DLD1 (cell line): ENCODE measurements around the gene IPO5.

ENCODE experiments used
- in situ Hi-C: cut with HindIII; loops from 2 replicates; pipeline ENCODE4 v1.10.0; 2017; ENCODE audit warnings: low sequenced_read_pairs

Gene IPO5

DNA sequence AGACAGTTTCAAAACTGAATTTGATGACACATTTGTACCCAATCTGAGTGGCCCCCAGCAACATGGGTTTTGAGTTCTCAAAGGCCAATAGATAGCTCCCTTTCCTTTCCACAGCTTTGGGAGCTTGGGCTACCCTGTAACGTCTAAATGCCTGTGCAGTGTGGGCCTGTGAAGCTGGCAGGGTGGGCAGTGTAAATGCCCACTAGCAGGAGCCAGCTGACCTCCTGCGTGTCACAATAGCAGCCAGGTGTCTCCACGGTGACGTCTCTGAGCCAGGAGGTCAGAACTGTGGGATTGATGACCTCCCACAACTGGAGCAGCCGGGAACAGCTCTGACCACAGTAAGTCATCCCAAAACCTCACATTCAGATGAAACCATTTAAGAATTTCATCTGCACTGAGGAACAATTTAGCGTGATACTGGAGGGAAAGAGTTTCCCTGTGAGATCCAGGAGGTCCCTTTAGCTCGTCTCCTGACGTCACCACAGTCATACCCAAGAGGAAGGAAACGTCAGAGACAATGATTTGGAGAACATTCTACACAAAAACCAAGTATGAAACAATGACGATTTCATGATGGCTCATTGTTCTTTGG lies at the start of gene IPO5:
IPO5 (plus strand) TSS at position 300 of the 595 bp plus-strand sequence. CDS start 23,022 bp downstream, outside the sequence.
- in situ Hi-C loops = no loop called here

- in situ Hi-C loops = no loop called here
These were observed 49.4 kb upstream of the IPO5 start for GRCh38 chr13:97904059-97904458.

- in situ Hi-C loops = no loop called here
These were observed 48.0 kb upstream of the IPO5 start for GRCh38 chr13:97905517-97905916.

DNA sequence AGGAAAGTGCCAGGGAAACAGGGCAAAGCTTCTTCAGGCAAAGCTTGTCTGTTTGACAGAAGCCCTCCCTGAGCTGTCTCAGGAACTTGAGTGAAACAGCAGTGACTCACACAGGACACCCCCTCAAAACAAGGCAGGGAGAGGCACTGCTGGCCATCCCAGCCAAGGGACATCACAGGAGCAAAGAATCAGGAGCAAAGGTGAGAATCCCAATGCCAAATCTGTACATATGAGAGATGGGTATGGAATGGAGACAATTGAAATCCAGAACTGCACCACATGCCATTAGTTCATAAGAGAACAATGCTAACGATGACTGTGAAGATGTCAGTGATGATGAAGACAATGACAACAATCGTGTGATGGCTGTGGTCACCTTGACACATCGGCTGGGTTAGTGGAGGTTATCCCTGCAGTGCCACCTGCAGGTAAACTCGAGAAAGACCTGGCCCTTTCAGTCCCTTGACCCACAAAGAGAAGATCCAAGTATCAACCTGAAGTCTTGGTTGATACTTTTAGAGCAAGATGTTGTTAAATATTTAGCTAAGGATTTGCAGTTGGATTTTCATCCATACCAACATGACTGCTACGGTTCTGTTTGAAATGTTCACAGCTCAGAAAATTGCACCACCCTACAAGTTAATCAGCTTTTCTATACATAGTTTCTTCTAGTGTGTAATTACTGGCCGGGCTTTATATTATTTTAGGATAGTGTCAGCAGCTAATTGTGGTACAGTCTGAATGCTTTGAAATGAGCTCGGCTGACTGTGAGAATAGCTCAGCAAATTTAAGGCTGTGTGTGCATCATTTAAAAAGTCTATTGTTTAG lies 42.0 kb upstream of the IPO5 start:
- in situ Hi-C loops = no loop called here

DNA sequence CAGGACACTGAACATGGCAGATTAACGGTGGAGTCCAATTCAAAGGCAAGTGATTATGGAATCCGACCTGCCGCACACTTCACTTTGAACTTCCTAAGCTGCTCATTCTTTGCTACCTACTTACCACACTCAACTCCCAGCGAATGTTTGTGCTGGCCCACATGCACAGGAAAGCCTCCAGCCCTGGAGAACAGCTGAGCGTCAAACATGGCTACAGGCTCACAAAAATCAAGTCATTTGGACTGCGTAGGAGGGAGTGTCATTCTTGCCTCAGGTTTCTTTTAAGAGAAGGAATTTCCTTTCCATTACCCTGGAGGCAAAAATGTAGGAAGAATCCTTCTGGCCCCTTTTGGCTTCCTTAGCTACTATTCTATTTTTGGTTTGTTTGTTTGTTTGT lies 41.3 kb upstream of the IPO5 start:
- in situ Hi-C loops = no loop called here

DNA sequence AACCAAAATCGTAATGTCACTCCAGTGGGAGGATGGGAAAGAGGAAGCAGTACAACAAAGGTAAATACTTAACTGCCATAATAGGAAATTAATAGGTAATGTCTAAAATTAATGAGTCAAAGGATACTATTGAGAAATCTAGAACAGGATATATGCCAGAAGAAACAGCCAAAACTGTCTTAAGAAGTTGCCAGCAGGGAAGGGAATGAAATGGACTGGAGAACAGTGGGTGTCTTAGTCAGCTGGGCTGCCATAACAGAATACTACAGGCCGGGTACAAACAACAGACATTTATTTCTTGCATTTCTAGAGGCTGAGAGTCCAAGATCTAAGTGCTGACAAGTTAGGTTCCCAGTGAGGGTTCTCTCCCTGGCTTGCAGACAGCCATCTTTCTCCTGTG lies 40.3 kb upstream of the IPO5 start:
- in situ Hi-C loops = no loop called here

DNA sequence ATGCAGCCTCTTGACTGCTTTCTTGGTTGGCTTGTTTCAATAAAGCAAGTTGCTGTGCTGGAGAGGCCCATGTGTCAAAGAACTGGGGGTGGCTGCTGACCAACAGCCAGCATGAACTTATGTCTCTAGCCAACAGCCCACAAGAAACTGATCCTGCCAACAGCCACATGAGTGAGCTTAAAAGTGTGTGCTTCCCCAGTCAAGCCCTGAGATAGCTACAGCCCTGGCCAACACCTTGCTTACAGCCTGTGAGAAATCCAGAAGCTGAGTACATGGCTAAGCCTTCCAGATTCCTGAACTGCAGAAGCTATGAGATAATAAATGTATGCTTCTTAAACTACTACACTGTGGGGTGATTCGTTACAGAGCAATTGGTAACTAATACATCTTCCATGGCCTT lies 38.9 kb upstream of the IPO5 start:
- in situ Hi-C loops = no loop called here

DNA sequence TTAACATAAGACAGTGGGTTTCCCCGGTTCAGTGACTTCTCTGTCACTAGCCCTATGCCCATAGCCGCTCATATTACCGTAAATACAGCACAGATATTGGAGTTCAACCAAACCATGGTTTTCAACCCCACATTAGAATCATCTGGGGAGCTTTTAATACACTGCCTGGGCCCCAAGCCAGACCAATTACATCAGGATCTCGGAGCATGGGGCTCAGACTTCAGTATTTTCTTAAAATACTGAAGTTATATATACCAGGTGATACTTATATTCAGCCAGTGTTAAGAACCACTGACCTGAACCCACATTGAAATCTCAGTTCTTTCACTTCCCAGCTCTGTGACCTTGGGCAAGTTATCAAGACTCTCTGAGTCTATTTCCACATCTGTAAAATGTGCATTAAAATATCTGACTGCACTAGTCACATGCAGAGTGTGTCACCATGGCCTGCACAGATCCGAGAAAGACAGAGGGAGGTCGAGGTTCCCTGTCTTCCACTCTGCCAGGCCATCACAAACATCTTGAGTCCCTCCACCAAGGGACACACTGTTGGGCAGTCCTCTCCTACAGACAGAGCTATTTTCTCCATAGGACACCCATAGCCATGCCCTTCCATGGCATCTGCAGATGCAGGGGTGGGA lies 32.2 kb upstream of the IPO5 start:
- in situ Hi-C loops = no loop called here

DNA sequence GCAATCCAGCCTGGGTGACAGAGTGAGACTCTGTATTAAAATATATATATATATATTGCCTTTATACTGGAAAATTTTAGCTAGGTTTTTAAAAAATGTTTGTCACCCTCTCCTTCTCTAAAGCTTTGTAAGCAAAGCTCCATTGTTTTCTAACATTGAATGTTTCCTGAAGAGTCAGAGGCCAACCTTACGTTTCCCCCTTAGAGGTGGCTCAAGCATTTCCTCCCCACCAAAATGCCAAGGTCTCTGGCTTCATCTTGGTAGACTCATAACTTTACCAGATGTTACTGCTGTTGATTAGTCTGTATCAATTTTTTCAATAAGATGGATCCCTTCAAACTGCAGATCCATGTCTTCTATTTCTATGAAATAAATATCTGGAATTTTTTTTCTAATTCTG lies 25.2 kb upstream of the IPO5 start:
- in situ Hi-C loops = no loop called here

GRCh38 chr13:97932036-97932435 lies 21.4 kb upstream of the IPO5 start:
- in situ Hi-C loops = no loop called here

GRCh38 chr13:97932647-97933046 lies 20.8 kb upstream of the IPO5 start:
- in situ Hi-C loops = no loop called here

GRCh38 chr13:97933776-97934175 lies 19.7 kb upstream of the IPO5 start:
- in situ Hi-C loops = no loop called here

GRCh38 chr13:97934590-97934989 lies 18.9 kb upstream of the IPO5 start:
- in situ Hi-C loops = no loop called here

DNA sequence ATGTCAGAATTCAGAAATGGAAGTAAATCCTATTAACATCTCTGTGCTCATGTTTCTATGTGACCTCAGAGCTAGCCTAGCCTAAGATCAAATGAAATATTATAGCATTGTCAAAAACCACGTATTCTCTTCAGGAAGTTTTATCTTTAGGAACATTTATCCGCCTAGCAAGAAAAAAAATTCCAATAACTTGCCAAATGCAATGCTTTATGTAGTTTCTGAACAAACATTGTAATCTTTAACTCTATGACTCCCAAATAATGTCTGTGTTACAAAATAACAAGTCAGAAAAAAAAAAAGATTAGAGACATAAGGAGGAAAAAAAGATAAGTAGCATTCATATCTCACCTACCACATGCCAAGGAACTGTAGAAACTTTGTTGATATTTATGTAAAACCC lies 18.4 kb upstream of the IPO5 start:
- in situ Hi-C loops = no loop called here

- in situ Hi-C loops = no loop called here
These were observed 17.4 kb upstream of the IPO5 start for GRCh38 chr13:97936036-97936435.

DNA sequence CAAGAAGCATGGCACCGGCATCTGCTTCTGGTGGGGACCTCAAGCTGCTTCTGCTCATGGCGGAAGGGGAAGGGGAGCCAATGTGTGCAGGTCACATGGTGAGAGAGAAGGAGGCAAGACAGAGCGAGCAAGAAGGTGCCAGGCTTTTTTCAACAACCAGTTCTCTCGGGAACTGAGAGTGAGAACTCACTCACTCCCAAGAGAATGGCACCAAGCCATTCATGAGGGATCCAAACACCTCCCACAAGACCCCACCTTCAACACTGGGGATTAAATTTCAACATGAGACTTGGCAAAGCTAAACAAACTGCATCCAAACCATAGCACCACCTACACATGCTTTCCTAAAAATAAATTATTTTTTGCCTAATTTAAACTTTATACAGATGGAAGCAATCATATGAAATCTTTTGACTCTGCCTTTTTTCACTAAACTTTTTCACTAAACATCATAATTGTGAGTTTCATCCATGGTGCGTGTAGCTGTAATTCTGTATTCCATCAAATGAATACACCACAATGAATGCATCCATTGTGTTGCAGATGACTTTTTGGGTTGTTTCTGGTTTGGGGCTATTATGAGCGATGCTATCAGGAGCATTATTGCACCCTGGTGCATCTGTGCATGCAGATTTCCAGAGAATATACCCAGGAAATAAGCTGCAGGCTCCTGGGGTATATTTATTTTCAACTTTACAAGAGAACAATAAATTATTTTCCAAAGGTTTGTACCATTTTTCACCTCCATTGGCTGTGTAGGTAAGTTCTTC lies 14.6 kb upstream of the IPO5 start:
- in situ Hi-C loops = no loop called here

- in situ Hi-C loops = no loop called here
These were observed 9.0 kb upstream of the IPO5 start for GRCh38 chr13:97944396-97945029.

- in situ Hi-C loops = no loop called here
These were observed 8.1 kb upstream of the IPO5 start for GRCh38 chr13:97945342-97945741.

- in situ Hi-C loops = no loop called here
These were observed 7.6 kb upstream of the IPO5 start for GRCh38 chr13:97945792-97946419.

- in situ Hi-C loops = no loop called here
These were observed 6.4 kb upstream of the IPO5 start for GRCh38 chr13:97946951-97947588.
